Erythroblast (primary cell): ENCODE data around the gene CUZD1.
"Not testable (repeated sequence)": the region's sequence is repeated elsewhere in the genome, so short reads cannot be mapped to it uniquely, and the experiment has no call there.

Source experiments
- DNase-seq, 2 experiments: peaks; one replicate each; lab custom pipeline; 2025; lab: John Stamatoyannopoulos, UW
- GATA1 ChIP-seq: IDR thresholded peaks from 2 replicates; pipeline ENCODE4 v1.6.1; 2011; ENCODE audit warnings: low read depth, mild to moderate bottlenecking, control low read depth, low read length, moderate library complexity
- POLR2A ChIP-seq: IDR thresholded peaks from 2 replicates; pipeline ENCODE4 v1.6.1; 2011; ENCODE audit warnings: mild to moderate bottlenecking, low read length

Gene CUZD1

GRCh38 chr10:122864194-122864592 is 18.5 kb upstream of the CUZD1 start:
- no peak for TF ChIP-seq GATA1
- TF ChIP-seq POLR2A, result no peak
- DNase-seq, result no peak

GRCh38 chr10:122863216-122864193 is 17.8 kb upstream of the CUZD1 start:
- DNase-seq, result no peak
- no peak for TF ChIP-seq POLR2A
- no peak for TF ChIP-seq GATA1

- DNase-seq, result peak; percentile 8 to 49
- TF ChIP-seq POLR2A (no peak), GATA1 (no peak)
Observed at GRCh38 chr10:122861711-122862161, 16.1 kb upstream of the CUZD1 start.

- TF ChIP-seq POLR2A, result no peak
- no peak for DNase-seq
Observed at GRCh38 chr10:122859527-122859926, 13.9 kb upstream of the CUZD1 start.

- not testable (repeated sequence) for DNase-seq
Observed at GRCh38 chr10:122858042-122858441, 12.4 kb upstream of the CUZD1 start.

GRCh38 chr10:122856902-122857301 is 11.2 kb upstream of the CUZD1 start:
- no peak for DNase-seq
- TF ChIP-seq POLR2A (no peak), GATA1 (no peak)

GRCh38 chr10:122855745-122856144 is 10.1 kb upstream of the CUZD1 start:
- no peak for DNase-seq
- no peak for TF ChIP-seq GATA1
- no peak for TF ChIP-seq POLR2A

GRCh38 chr10:122854648-122855047 is 9.0 kb upstream of the CUZD1 start:
- TF ChIP-seq GATA1 (no peak), POLR2A (no peak)
- DNase-seq, result no peak

GRCh38 chr10:122853665-122854313 is 8.1 kb upstream of the CUZD1 start:
- TF ChIP-seq POLR2A (no peak), GATA1 (no peak)
- DNase-seq, result no peak

GRCh38 chr10:122852261-122852660 is 6.6 kb upstream of the CUZD1 start:
- TF ChIP-seq POLR2A (no peak), GATA1 (no peak)
- no peak for DNase-seq

- no peak for TF ChIP-seq GATA1
- no peak for TF ChIP-seq POLR2A
- DNase-seq, result no peak
Observed at GRCh38 chr10:122850705-122851640, 5.3 kb upstream of the CUZD1 start.

- TF ChIP-seq GATA1 (no peak), POLR2A (no peak)
- DNase-seq, result no peak
Observed at GRCh38 chr10:122849900-122850605, 4.4 kb upstream of the CUZD1 start.

GRCh38 chr10:122849090-122849489 is 3.4 kb upstream of the CUZD1 start:
- TF ChIP-seq POLR2A (no peak), GATA1 (no peak)

More at GRCh38 chr10:122849090-122849489, 3.4 kb upstream of the CUZD1 start:
- DNase-seq, result no peak
